Body of pancreas (tissue), 4 donors: ENCODE data around the gene NSMCE1. TPM values are rescaled to one million over a fixed set of nuclear protein-coding genes. Genes with fewer than 3 reads are reported as not detected.

ENCODE experiments used
- ATAC-seq: fragments of 150-250 bp; one replicate; pipeline ENCODE4 v1.9.1; 2016
- DNase-seq, 4 donors: peaks; one replicate each; pipeline ENCODE4 v3.0.0-alpha.2; 2019
- H3K27ac ChIP-seq, 4 donors: fragments of 200-600 bp; sonication (generic); 1 replicate in 3 of 4; 2 replicates in 1 of 4; pipeline versions ENCODE4 v1.5.1 to v1.6.1; 2016 to 2019; ENCODE audit warnings: mild to moderate bottlenecking in 1 of 4, mixed read lengths in 1 of 4, moderate library complexity in 1 of 4
- H3K27me3 ChIP-seq, 2 donors: fragments of 200-600 bp; sonication (generic); one replicate each; pipeline ENCODE4 v1.6.0; 2016; ENCODE audit warnings: mild to moderate bottlenecking in 1 of 2
- H3K36me3 ChIP-seq, 2 donors: fragments of 200-600 bp; sonication (generic); replicated peaks in 1 of 2; 2 replicates each; pipeline ENCODE4 v1.5.1; 2016; ENCODE audit warnings: low read depth in 2 of 2; ENCODE audit not compliant: insufficient read depth in 1 of 2
- H3K4me1 ChIP-seq: fragments of 200-600 bp; sonication (generic); one replicate; pipeline ENCODE4 v1.6.0; 2016
- H3K4me3 ChIP-seq, 2 donors: fragments of 200-600 bp; sonication (generic); 1 replicate in 1 of 2; 2 replicates in 1 of 2; pipeline ENCODE4 v1.5.1; 2016 to 2019
- H3K9me3 ChIP-seq, 3 donors: fragments of 200-600 bp; sonication (generic); 1 replicate in 2 of 3; 2 replicates in 1 of 3; pipeline ENCODE4 v1.5.1; 2016
- CTCF ChIP-seq, 7 experiments: fragments of 450-650 bp in 4 of 7; fragments of 200-600 bp in 3 of 7; sonication (generic) in 3 of 7; IDR thresholded peaks; one replicate each; pipeline ENCODE4 v1.5.1; 2016 to 2019; ENCODE audit warnings: antibody characterized with exemption in 7 of 7
- POLR2A ChIP-seq, 3 donors: fragments of 450-650 bp; IDR thresholded peaks; one replicate each; pipeline ENCODE4 v1.6.1; 2016; ENCODE audit warnings: antibody characterized with exemption in 3 of 3, mild to moderate bottlenecking in 2 of 3
- WGBS, 2 donors: methylation state at CpG; one replicate each; pipeline ENCODE4 v1.1.5; 2017; 5-methylcytosine and 5-hydroxymethylcytosine counted together
- intact Hi-C: fragments of 100-400 bp; cut with DNase I; formaldehyde crosslinking; loops from one replicate; pipeline ENCODE4 v1.15.1; 2023
- total RNA-seq, 2 donors: library from RNA; depleted of rRNA; stranded (reverse); fragments of >200 nt; gene quantifications; one replicate each; pipeline ENCODE4 v1.1.0, GENCODE V29; 2016

NSMCE1 gene
- total RNA-seq, 2 donors from 2014 or later = 20.1 to 29.1 TPM

- H3K4me1 ChIP-seq = peaks cover 57% of the 10 kb centered on the region
- H3K27ac ChIP-seq = peak overlapping the region in 3 of 4 donors; percentile 32 to 69 (median 65)
- WGBS, 2 donors = 38 to 42% methylated on average over 20 to 27 of the region's 27 CpGs
- H3K27me3 ChIP-seq = no peaks in the 10 kb centered on the region
- no peak overlapping the region for H3K4me3 ChIP-seq
- ATAC-seq (peak; percentile 58), DNase-seq (peak; percentile 51 to 77 (median 64))
- H3K9me3 ChIP-seq = no peaks in the 10 kb centered on the region
- H3K36me3 ChIP-seq = no peaks in the 10 kb centered on the region
- intact Hi-C loops = no loop called here
- peak in 1 of 3 donors; percentile 32 for TF ChIP-seq POLR2A (IDR thresholded peaks at IDR 0.05)
- peak in 4 of 7 experiments; percentile 20 to 37 (median 32) for TF ChIP-seq CTCF (IDR thresholded peaks at IDR 0.05)
Observed at GRCh38 chr16:27225536-27226360, 42.8 kb downstream of the NSMCE1 start.

GRCh38 chr16:27224741-27225300 is 43.8 kb downstream of the NSMCE1 start:
- Histone ChIP-seq H3K36me3 (no peaks in the 10 kb centered on the region), H3K4me1 (peaks cover 57% of the 10 kb centered on the region), H3K27me3 (no peaks in the 10 kb centered on the region), H3K4me3 (no peak overlapping the region), H3K27ac (peak overlapping the region in 3 of 4 donors; percentile 32 to 69 (median 65)), H3K9me3 (no peaks in the 10 kb centered on the region)
- WGBS, 2 donors = 78 to 87% methylated on average over 16 to 19 of the region's 19 CpGs
- ATAC-seq = no peak
- DNase-seq = no peak
- TF ChIP-seq POLR2A (IDR thresholded peaks at IDR 0.05) (no peak), CTCF (IDR thresholded peaks at IDR 0.05) (no peak)
- intact Hi-C loops = no loop called here

GRCh38 chr16:27224271-27224737 is 44.3 kb downstream of the NSMCE1 start:
- no peaks in the 10 kb centered on the region for H3K9me3 ChIP-seq
- no peak for DNase-seq
- no peaks in the 10 kb centered on the region for H3K36me3 ChIP-seq
- intact Hi-C loops = no loop called here
- TF ChIP-seq POLR2A (IDR thresholded peaks at IDR 0.05) (no peak), CTCF (IDR thresholded peaks at IDR 0.05) (no peak)
- WGBS, 2 donors = 94 to 95% methylated on average over 14 of the region's 14 CpGs
- H3K4me1 ChIP-seq = peaks cover 51% of the 10 kb centered on the region
- no peaks in the 10 kb centered on the region for H3K27me3 ChIP-seq
- no peak for ATAC-seq
- H3K27ac ChIP-seq = peak overlapping the region in 1 of 4 donors; percentile 69
- no peak overlapping the region for H3K4me3 ChIP-seq

GRCh38 chr16:27223701-27224100 is 44.9 kb downstream of the NSMCE1 start:
- no peak overlapping the region for H3K27ac ChIP-seq

More at GRCh38 chr16:27223701-27224100, 44.9 kb downstream of the NSMCE1 start:
- Histone ChIP-seq H3K36me3 (no peaks in the 10 kb centered on the region), H3K4me1 (peaks cover 45% of the 10 kb centered on the region), H3K9me3 (no peaks in the 10 kb centered on the region), H3K4me3 (no peak overlapping the region), H3K27me3 (no peaks in the 10 kb centered on the region)
- WGBS, 2 donors = 88 to 96% methylated on average over 4 to 6 of the region's 6 CpGs
- no peak for DNase-seq
- no peak for TF ChIP-seq POLR2A (IDR thresholded peaks at IDR 0.05)
- no peak for TF ChIP-seq CTCF (IDR thresholded peaks at IDR 0.05)
- intact Hi-C loops = no loop called here
- ATAC-seq = no peak
